ENCODE data around the gene MACC1.

MACC1 gene

DNA sequence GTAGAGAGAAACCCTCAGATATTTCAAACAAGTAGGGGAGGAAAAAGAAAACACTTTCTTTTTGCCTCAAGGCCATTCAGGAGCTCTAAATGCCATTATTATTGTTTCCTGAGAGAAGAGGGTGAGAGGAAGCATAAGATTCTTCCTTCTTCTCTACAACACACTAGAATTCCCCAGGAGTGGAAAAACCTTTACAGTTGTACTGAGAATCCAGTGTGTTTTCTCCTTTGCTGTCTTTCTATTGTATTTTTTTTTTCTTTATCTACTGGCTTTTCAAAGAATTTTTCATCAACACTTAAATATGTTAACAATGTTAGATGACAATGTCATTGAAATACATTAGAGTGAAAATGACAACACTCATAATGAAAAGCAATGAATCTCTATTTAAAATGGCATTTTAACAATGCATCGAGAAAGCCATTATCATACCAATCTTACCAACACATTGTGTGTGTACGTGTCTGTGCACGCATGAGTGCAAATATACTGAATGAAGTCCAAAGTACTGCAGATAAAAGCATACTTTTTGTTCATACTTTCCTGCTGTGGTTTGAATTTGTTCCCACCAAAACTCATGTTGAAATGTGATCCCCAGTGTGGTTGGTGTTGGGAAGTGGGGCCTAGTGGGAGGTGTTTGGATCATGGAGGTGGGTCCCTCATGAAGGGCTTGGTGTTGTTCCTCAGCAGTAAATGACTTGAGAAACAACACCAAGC, 24.2 kb upstream of the MACC1 start:
- DNase-seq (ENCODE audit: low spot score) (no peak), ATAC-seq (ENCODE audit: low read depth) (peak; percentile 82)
- Histone ChIP-seq H3K9me3 (ENCODE audit: severe bottlenecking) (no peaks in the 10 kb centered on the region), H3K4me1 (ENCODE audit: insufficient read depth, poor library complexity, severe bottlenecking) (peaks cover 23% of the 10 kb centered on the region), H3K27ac (ENCODE audit: poor library complexity, severe bottlenecking) (peak overlapping the region; percentile 92), H3K4me3 (ENCODE audit: severe bottlenecking) (no peak overlapping the region), H3K27me3 (ENCODE audit: insufficient read depth, poor library complexity, severe bottlenecking) (no peaks in the 10 kb centered on the region), H3K36me3 (ENCODE audit: low read depth) (no peaks in the 10 kb centered on the region)
- TF ChIP-seq, protein P1, sequence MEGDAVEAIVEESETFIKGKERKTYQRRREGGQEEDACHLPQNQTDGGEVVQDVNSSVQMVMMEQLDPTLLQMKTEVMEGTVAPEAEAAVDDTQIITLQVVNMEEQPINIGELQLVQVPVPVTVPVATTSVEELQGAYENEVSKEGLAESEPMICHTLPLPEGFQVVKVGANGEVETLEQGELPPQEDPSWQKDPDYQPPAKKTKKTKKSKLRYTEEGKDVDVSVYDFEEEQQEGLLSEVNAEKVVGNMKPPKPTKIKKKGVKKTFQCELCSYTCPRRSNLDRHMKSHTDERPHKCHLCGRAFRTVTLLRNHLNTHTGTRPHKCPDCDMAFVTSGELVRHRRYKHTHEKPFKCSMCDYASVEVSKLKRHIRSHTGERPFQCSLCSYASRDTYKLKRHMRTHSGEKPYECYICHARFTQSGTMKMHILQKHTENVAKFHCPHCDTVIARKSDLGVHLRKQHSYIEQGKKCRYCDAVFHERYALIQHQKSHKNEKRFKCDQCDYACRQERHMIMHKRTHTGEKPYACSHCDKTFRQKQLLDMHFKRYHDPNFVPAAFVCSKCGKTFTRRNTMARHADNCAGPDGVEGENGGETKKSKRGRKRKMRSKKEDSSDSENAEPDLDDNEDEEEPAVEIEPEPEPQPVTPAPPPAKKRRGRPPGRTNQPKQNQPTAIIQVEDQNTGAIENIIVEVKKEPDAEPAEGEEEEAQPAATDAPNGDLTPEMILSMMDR (IDR thresholded peaks at IDR 0.05; ENCODE audit: poor library complexity, severe bottlenecking), result no peak

DNA sequence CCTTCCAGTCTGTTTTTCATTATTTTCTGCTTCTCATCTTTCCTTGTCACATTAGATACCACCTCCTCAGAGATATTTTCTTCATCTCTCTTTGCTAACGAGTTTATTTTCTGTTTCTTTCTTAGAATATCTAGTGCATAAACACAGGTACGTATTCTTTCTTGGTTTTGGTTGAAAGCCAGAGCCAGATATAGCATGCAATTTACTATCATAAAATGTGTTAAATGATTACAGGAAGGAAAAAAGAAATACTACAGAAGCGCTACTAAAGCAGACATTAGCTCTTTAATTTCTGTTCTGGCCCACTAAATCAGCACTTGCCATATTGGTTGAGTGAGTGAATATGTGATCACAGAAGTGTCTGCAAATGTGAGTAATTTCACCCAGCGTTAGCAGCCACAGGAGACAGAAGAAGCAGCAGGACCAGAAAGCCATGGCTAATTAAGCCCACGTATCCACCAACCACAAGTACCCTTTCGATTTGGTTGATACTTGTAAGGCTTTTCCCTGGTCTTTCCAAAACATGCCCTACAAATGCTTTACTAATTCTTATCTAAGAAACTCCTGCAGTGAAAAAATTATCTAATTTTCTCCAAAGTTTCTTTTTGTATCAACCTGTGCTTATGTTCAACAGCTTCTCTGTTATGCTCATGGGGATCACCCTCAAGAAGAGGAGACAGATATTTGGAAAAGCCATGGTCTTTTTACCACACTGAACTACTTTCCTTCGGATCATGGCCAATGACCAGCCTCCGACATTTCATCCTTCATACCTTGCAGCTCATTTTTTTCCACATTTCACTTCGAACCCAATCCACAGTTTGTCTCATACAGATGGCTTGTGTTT, 23.1 kb upstream of the MACC1 start:
- Histone ChIP-seq H3K4me3 (ENCODE audit: severe bottlenecking) (no peak overlapping the region), H3K27me3 (ENCODE audit: insufficient read depth, poor library complexity, severe bottlenecking) (no peaks in the 10 kb centered on the region), H3K36me3 (ENCODE audit: low read depth) (no peaks in the 10 kb centered on the region), H3K9me3 (ENCODE audit: severe bottlenecking) (no peaks in the 10 kb centered on the region), H3K4me1 (ENCODE audit: insufficient read depth, poor library complexity, severe bottlenecking) (peaks cover 23% of the 10 kb centered on the region), H3K27ac (ENCODE audit: poor library complexity, severe bottlenecking) (peak overlapping the region; percentile 92)
- ATAC-seq (ENCODE audit: low read depth) (no peak), DNase-seq (ENCODE audit: low spot score) (no peak)
- TF ChIP-seq, protein P1 (IDR thresholded peaks at IDR 0.05; ENCODE audit: poor library complexity, severe bottlenecking), result no peak

DNA sequence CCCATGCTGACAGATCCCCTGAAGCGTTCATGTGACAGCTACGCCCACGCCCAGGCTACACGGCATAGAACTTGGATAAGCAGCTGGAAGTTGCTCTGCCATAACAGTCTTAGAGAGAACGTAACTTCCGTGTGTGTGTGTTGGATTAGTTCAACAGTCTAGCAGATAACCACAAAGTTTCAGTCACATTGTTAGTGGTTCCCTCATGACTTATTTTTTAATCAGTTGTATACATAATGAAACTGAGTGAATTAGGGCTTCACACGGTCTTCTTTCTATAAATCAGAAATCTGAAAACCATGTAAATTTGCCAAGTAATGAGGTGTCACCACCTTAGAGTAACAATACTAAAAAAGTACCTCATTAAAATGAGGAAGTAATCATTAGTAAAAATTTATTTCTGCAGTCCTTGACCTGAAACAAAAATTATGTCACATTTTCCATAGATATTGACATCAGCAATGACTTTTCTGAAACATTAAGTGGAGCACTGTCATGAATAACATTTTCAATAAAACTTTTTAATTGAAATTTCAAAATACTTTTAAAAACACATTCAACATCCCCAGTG, 21.7 kb upstream of the MACC1 start:
- Histone ChIP-seq H3K36me3 (ENCODE audit: low read depth) (no peaks in the 10 kb centered on the region), H3K9me3 (ENCODE audit: severe bottlenecking) (no peaks in the 10 kb centered on the region), H3K27ac (ENCODE audit: poor library complexity, severe bottlenecking) (no peak overlapping the region), H3K4me1 (ENCODE audit: insufficient read depth, poor library complexity, severe bottlenecking) (peaks cover 23% of the 10 kb centered on the region), H3K4me3 (ENCODE audit: severe bottlenecking) (no peak overlapping the region), H3K27me3 (ENCODE audit: insufficient read depth, poor library complexity, severe bottlenecking) (no peaks in the 10 kb centered on the region)
- no peak for ATAC-seq (ENCODE audit: low read depth)
- DNase-seq (ENCODE audit: low spot score), result no peak
- TF ChIP-seq, protein P1 (IDR thresholded peaks at IDR 0.05; ENCODE audit: poor library complexity, severe bottlenecking), result no peak

DNA sequence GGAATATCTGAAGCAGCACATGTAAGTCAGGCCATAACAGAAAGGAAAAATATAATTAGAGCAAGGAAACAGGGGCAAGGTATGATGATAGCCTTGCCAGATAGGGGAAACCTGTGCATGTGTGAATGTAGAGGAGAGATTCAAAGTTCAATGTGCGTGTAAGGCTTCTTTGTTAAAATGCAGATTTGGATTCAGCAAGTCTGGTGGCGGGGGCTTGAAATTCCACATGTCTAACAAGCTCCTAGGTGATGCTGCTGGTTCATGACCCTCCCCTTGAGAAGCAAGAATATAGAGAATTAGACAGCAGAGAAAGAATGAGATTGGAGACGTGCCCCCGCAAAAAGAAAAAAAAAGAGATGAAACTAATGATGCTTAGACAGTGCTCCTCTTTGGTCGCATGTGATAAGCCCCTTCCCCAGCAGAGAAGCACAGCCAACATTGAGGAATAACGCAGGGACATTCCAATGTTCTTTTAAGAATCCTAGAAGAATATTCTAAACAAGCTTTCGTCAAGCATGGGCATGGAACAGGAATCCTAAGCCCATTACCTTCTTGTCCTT, 21.1 kb upstream of the MACC1 start:
- Histone ChIP-seq H3K9me3 (ENCODE audit: severe bottlenecking) (no peaks in the 10 kb centered on the region), H3K27me3 (ENCODE audit: insufficient read depth, poor library complexity, severe bottlenecking) (no peaks in the 10 kb centered on the region), H3K36me3 (ENCODE audit: low read depth) (no peaks in the 10 kb centered on the region), H3K27ac (ENCODE audit: poor library complexity, severe bottlenecking) (no peak overlapping the region), H3K4me1 (ENCODE audit: insufficient read depth, poor library complexity, severe bottlenecking) (peaks cover 23% of the 10 kb centered on the region), H3K4me3 (ENCODE audit: severe bottlenecking) (no peak overlapping the region)
- TF ChIP-seq, protein P1 (IDR thresholded peaks at IDR 0.05; ENCODE audit: poor library complexity, severe bottlenecking), result no peak
- ATAC-seq (ENCODE audit: low read depth) (no peak), DNase-seq (ENCODE audit: low spot score) (no peak)

Measured in RWPE2 (cell line).